Activated T-cell treated with anti-CD3 and anti-CD28 coated beads, Interleukin-2, amount 50 U/mL, for 4 hours (primary cell): Measurements from ENCODE around the gene PABPC5. TPM values are rescaled to one million over a fixed set of nuclear protein-coding genes. Genes with fewer than 3 reads are reported as not detected.

Experiments used
- ATAC-seq, 2 donors: fragments of 200-7000 bp; cut with Tn5 transposase; one replicate each; pipeline ENCODE4 v1.10.0; 2021
- DNase-seq: peaks from one replicate; pipeline ENCODE4 v3.0.0-alpha.2; 2020
- H3K27me3 Mint-ChIP-seq: one replicate; pipeline ENCODE4 v1.8.0; 2021; ENCODE audit warnings: low read depth, mixed read lengths
- H3K36me3 Mint-ChIP-seq: one replicate; pipeline ENCODE4 v1.8.0; 2022; ENCODE audit warnings: mixed read lengths; ENCODE audit not compliant: insufficient read depth
- H3K4me1 Mint-ChIP-seq: one replicate; pipeline ENCODE4 v1.8.0; 2021; ENCODE audit warnings: low read depth, mixed read lengths
- H3K4me3 Mint-ChIP-seq: one replicate; pipeline ENCODE4 v1.8.0; 2021; ENCODE audit warnings: mild to moderate bottlenecking, moderate library complexity, mixed read lengths
- H3K9me3 Mint-ChIP-seq: one replicate; pipeline ENCODE4 v1.8.0; 2021; ENCODE audit warnings: mixed read lengths
- total RNA-seq, 3 donors: library from RNA; stranded (reverse); gene quantifications; one replicate each; pipeline ENCODE4 v1.2.1, GENCODE V29; 2021

The PABPC5 gene
- total RNA-seq = not detected

DNA sequence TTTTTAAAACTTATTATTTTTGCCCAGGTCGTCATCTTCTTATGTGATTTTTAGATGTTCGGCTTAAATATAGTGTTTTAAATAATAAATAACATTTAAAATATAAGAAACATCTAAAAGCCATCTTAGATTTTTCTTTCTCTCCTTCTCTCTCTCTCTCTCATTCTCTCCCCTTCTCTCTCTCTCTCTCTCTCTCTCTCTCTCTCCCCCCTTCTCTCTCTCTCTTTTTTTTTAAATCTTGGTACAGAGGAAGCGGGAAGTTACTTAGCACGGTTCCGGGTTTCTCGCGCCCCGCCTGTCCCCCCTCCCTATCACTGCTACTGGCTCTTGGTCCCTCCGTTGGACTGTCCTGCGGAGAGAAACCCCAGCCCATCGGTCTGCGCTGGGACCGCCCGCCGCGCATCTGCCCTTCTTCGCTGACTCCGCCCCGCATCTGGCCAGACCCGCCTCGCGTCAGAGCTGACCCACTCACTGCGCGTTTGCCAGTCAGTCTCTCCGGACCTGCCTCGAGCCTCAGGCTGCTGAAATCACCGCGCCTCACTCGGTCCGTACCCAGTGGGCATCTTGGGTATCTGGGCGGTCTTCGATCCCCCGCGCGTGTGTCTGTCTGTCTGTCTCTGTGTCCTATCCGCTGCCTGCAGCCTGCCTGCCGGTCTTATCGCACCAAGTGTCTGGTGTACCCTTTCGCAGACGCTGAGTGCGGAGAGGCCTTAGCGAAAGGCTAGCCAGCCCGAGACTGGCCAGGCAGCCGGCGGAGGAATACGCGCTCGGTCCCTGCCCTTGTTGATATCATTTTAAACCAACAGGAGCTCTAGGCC, at the start of gene PABPC5:
TSS of gene PABPC5 (plus strand) at position 489 of the 818 bp plus-strand sequence. CDS start 739 bp downstream, outside the sequence.
- Mint-ChIP-seq H3K4me1 (no peaks in the 10 kb centered on the region), H3K4me3 (no peak within 1 kb of the TSS), H3K9me3 (no peaks in the 10 kb centered on the region), H3K27me3 (no peaks in the 10 kb centered on the region), H3K36me3 (no peaks in the 10 kb centered on the region)
- ATAC-seq (no peak), DNase-seq (no peak)

- Mint-ChIP-seq H3K4me1 (no peaks in the 10 kb centered on the region), H3K4me3 (no peak overlapping the region), H3K36me3 (no peaks in the 10 kb centered on the region), H3K9me3 (peaks cover 4% of the 10 kb centered on the region), H3K27me3 (no peaks in the 10 kb centered on the region)
- no peak for ATAC-seq
- DNase-seq = no peak
These were observed 45.6 kb upstream of the PABPC5 start for GRCh38 chrX:91389026-91389425.

GRCh38 chrX:91414713-91415112, 19.9 kb upstream of the PABPC5 start:
- Mint-ChIP-seq H3K9me3 (peaks cover 4% of the 10 kb centered on the region), H3K27me3 (no peaks in the 10 kb centered on the region), H3K36me3 (no peaks in the 10 kb centered on the region), H3K4me1 (no peaks in the 10 kb centered on the region), H3K4me3 (no peak overlapping the region)
- ATAC-seq (no peak), DNase-seq (no peak)

DNA sequence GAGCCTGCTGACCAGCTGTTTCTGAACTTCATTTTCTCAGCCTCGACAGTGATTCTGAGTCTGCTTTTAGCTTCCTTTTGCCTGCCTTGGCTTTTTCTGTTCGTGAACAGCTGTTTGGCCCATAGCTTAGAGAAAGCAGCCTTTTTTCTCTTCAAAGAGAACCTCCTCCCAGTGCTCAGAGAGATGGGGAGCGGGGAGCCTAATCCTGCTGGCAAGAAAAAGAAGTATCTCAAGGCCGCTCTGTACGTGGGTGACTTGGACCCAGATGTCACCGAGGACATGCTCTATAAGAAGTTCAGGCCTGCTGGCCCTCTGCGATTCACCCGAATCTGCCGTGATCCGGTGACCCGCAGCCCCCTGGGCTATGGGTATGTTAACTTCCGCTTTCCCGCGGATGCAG, 756 bp downstream of the PABPC5 start:
- Mint-ChIP-seq H3K36me3 (no peaks in the 10 kb centered on the region), H3K9me3 (no peaks in the 10 kb centered on the region), H3K27me3 (no peaks in the 10 kb centered on the region), H3K4me3 (no peak overlapping the region), H3K4me1 (no peaks in the 10 kb centered on the region)
- ATAC-seq = no peak
- no peak for DNase-seq
